Superior temporal gyrus (tissue), 1 donor: ENCODE results near the gene FBXW7.

ENCODE experiments used
- DNase-seq: peaks from one replicate; pipeline ENCODE4 v3.0.0-alpha.2; 2016; ENCODE audit errors: extremely low spot score

The FBXW7 gene

GRCh38 chr4:152372444-152372843 is 163.4 kb downstream of the FBXW7 start:
- no peak for DNase-seq

DNA sequence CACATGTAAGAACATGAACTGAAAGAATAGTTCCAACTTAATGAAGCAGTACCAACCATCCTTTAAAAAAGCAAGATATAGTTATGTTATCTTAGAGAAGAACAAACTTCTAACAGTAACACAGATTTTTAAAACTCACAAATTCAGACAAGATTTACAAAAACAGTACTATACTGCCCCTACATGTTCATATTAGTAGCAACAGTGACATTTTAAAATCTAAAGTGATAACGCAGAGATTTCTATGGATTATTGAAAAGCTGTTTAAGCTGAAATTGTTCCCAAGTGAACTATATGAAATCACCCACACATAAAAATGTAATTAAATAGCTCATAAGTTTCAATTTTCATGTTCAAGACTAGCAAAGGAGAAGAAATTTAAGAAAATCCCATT is 166.0 kb downstream of the FBXW7 start:
- DNase-seq, result peak; percentile 69

GRCh38 chr4:152369203-152369901 is 166.5 kb downstream of the FBXW7 start:
- peak; percentile 42 for DNase-seq

- no peak for DNase-seq
Measured at GRCh38 chr4:152368001-152368400, 167.9 kb downstream of the FBXW7 start.

GRCh38 chr4:152364883-152365282 is 171.0 kb downstream of the FBXW7 start:
- no peak for DNase-seq

DNA sequence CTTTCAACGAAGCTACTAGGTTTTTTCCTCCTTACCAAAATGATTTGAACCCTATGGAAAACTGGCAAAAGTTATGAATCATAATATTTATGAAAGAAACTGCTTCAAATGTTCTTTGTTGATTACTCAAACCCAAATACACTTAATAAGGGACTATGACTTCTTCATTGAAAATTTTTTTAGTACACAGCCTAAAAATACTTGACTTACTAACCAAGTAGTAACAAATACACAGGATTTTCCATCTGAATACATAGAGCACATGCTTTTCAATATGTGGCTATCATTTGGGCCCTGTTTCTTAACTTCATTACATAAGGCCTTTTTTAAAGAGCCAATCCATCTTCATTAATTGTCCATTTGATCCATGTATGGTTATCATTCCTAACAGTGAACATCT is 171.5 kb downstream of the FBXW7 start:
- no peak for DNase-seq

- no peak for DNase-seq
Measured at GRCh38 chr4:152363904-152364303, 172.0 kb downstream of the FBXW7 start.

DNA sequence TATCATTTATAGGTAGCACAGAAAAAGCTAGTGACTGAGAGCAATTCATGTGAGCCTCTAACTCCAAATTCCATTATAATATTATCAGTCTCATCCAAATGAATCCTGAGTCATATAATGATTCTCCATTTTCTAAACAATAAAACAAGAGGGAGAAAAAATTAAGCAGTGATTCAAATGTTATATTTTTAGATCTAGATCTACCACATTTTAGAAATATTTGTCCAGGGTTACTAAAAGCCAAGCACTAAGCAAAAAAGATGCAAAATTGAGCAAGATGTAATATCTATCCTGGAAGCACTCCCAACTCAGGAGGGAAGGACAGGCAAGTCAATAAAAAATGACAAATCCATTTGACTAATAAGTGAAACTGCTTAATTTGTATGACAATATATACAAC is 172.8 kb downstream of the FBXW7 start:
- DNase-seq, result no peak

- no peak for DNase-seq
Measured at GRCh38 chr4:152360045-152360410, 175.9 kb downstream of the FBXW7 start.

GRCh38 chr4:152359208-152360044 is 176.5 kb downstream of the FBXW7 start:
- no peak for DNase-seq

DNA sequence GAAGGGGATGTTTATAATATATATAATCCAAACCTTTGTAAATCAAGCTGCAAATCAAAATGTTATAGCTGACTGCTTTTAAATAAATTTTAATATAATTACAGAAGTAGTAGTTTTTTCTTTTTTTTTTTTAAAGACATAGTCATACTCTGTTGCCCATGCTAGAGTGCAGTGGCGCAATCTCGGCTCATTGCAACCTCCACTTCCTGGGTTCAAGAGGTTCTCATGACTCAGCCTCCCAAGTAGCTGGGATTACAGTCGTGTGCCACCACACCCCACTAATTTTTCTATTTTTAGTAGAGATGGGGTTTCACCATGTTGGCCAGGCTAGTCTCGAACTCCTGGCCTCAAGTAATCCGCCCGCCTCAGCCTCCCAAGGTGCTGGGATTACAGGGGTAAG is 178.7 kb downstream of the FBXW7 start:
- no peak for DNase-seq

DNA sequence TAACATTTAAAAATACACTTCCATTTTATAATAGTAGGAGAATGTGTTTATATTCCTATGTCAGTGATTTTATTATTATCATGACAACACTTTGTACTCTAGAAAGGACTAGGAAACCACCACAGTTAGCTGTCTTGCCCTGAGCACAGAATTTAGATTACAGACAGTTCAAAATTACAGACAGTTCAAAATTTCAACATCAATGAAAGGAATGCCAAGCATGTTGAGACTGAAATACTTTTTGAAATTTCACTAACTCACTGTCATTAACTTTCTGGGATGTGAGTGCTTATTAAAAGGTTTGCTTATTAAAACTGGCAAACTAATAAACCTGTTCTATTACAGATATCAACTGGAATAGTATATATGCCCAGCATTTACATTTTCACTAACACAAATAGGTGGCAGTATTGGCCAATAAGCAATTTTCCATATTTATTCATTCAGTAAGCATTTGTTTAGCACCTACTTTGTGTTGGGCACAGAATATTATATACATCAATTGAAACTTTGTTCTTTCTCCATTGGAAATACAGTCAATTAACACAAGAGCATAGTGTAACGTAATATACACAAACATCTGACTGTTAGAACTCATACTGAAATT is 179.4 kb downstream of the FBXW7 start:
- DNase-seq, result no peak

- peak; percentile 86 for DNase-seq
Measured at GRCh38 chr4:152352622-152353116, 183.2 kb downstream of the FBXW7 start.

- DNase-seq, result no peak
Measured at GRCh38 chr4:152352215-152352614, 183.7 kb downstream of the FBXW7 start.

- no peak for DNase-seq
Measured at GRCh38 chr4:152351080-152351479, 184.8 kb downstream of the FBXW7 start.

DNA sequence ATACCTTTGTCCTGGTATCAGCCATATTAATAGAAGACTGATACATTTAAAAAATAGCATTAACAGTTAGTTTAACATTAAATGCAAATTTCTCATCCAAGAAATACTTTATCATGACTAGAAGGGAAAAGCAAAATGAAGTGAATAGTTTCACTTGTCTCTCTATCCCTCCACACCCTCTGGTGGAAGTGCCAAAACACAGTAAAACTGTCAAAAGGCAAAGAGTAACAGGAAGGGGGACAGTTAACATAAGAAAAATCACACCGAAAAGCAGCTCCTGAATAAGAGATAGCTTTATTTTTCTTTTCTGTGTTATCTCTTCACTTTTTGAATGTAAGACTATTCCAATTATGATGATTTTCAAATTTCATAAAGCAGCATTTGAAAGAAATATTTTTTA is 187.2 kb downstream of the FBXW7 start:
- no peak for DNase-seq

- DNase-seq, result no peak
Measured at GRCh38 chr4:152346979-152347378, 188.9 kb downstream of the FBXW7 start.

- DNase-seq, result no peak
Measured at GRCh38 chr4:152346526-152346925, 189.4 kb downstream of the FBXW7 start.

DNA sequence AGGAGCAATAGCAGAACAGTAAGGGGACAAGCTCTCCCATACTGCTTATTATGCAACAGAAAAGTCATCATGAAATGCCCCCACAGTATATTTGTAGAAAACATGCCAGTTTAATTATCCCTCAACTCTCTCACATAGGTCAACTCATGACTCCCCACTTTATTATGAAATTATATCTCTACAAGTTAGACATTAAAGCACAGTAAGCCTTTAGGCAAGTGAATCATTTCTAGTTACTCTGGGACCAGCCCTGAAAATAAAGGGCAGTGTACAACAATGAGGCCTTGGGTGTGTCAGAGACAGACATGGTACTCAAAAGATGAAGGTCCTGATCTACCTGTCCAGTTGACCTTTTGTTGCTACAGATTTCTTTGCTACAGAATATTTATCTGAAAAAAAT is 191.9 kb downstream of the FBXW7 start:
- DNase-seq, result no peak

- no peak for DNase-seq
Measured at GRCh38 chr4:152342293-152342692, 193.6 kb downstream of the FBXW7 start.

GRCh38 chr4:152340818-152341217 is 195.1 kb downstream of the FBXW7 start:
- no peak for DNase-seq

GRCh38 chr4:152339576-152339975 is 196.3 kb downstream of the FBXW7 start:
- DNase-seq, result no peak

GRCh38 chr4:152334931-152335330 is 201.0 kb downstream of the FBXW7 start:
- DNase-seq, result no peak
